Measurements from ENCODE around the gene UBE2S. TPM values are rescaled to one million over a fixed set of nuclear protein-coding genes. Genes with fewer than 3 reads are reported as not detected.
"Not testable (repeated sequence)": the region's sequence is repeated elsewhere in the genome, so short reads cannot be mapped to it uniquely, and the experiment has no call there.

Gene UBE2S
- total RNA-seq, 4 donors from 2014 or later: 3.2 to 141 (median 21.5) TPM

DNA sequence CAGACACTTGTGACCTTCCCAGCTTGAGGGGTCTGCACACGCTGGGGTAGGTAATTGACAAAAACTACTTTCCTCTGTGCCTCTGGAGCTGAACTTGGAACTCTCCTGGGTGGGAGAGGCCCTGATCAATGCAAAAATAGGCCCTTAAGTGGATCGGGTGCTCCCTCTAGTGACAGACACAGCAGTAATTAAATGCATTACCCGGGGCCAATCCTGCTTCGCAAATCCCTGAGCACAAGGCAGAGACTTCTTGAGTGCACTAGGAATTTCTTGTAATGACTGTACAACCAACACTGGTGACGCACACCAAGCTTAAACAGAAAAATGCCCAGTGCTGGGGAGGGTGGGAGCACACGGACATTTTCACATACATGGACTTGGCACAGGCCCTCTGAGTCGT is 10.6 kb upstream of the UBE2S start:
- Histone ChIP-seq H3K27ac (no peak overlapping the region), H3K4me1 (no peaks in the 10 kb centered on the region), H3K4me3 (no peak overlapping the region), H3K27me3 (no peaks in the 10 kb centered on the region), H3K9me3 (no peaks in the 10 kb centered on the region), H3K36me3 (no peaks in the 10 kb centered on the region)
- TF ChIP-seq, protein P1, sequence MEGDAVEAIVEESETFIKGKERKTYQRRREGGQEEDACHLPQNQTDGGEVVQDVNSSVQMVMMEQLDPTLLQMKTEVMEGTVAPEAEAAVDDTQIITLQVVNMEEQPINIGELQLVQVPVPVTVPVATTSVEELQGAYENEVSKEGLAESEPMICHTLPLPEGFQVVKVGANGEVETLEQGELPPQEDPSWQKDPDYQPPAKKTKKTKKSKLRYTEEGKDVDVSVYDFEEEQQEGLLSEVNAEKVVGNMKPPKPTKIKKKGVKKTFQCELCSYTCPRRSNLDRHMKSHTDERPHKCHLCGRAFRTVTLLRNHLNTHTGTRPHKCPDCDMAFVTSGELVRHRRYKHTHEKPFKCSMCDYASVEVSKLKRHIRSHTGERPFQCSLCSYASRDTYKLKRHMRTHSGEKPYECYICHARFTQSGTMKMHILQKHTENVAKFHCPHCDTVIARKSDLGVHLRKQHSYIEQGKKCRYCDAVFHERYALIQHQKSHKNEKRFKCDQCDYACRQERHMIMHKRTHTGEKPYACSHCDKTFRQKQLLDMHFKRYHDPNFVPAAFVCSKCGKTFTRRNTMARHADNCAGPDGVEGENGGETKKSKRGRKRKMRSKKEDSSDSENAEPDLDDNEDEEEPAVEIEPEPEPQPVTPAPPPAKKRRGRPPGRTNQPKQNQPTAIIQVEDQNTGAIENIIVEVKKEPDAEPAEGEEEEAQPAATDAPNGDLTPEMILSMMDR (IDR thresholded peaks at IDR 0.05): peak; percentile 37 to 60 (median 48)
- TF ChIP-seq POLR2A (IDR thresholded peaks at IDR 0.05): no peak
- peak in 1 of 2 donors; percentile 33 for DNase-seq
- intact Hi-C loops (cut with DNase I; ENCODE audit: low total_unique reads): no loop called here

DNA sequence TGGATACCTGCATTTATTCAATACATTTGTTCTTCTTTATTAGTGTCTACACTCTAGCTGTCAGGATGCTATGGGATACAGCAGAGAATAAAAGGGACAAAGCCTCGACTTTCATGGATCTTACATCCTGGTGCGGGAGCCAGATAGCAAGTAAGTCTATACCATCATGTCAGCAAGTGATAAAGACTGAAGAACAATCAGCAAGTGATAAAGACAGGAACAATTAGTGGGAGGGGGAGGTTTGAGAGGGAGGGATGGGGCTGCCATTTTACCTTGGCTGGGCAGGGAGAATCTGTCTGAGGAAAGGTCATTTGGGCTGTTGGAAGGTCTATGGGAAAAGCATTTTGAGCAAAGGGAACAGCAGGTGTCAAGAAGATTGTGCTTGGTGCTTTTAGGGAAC is 2.6 kb upstream of the UBE2S start:
- Histone ChIP-seq H3K27ac (no peak overlapping the region), H3K4me3 (no peak overlapping the region), H3K9me3 (no peaks in the 10 kb centered on the region), H3K4me1 (peaks cover 0 to 7% of the 10 kb centered on the region in 2 donors), H3K27me3 (no peaks in the 10 kb centered on the region), H3K36me3 (no peaks in the 10 kb centered on the region)
- no peak for DNase-seq
- intact Hi-C loops (cut with DNase I; ENCODE audit: low total_unique reads): no loop called here
- TF ChIP-seq, protein P1 (IDR thresholded peaks at IDR 0.05): no peak
- TF ChIP-seq POLR2A (IDR thresholded peaks at IDR 0.05): no peak

DNA sequence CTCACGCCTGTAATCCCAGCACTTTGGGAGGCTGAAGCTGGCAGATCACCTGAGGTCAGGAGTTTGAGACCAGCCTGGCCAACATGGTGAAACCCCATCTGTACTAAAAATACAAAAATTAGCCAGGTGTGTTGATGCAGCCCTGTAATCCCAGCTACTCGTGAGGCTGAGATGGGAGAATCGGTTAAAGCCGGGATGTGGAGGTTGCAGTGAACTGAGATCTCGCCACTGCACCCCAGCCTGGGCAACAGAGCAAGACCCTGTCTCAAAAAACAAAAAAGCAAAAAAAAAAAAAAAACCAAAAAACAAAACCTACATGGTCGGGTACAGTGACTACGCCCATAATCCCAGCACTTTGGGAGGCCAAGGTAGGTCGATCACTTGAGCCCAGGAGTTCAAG is 1.6 kb upstream of the UBE2S start:
- intact Hi-C loops (cut with DNase I; ENCODE audit: low total_unique reads); H3K9me3 ChIP-seq; H3K27ac ChIP-seq; H3K36me3 ChIP-seq; H3K4me1 ChIP-seq; H3K27me3 ChIP-seq; DNase-seq; H3K4me3 ChIP-seq: not testable (repeated sequence)

DNA sequence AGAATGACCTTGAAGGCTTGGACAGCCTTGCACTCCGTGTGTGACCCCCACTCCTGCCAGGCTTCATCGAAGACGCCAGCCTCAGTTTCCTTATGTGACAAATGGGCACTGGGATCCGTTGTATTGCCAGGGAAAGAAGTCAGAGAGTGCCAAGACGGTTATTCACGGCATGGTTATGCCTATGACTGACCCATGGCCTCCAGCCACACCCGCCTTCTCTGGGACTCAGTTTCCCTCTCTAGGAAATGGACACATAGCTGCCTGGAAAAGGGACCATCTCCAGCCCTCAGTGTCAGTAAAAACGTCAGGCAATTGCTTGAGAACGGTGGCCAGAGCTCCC is 915 bp upstream of the UBE2S start:
- no peak for TF ChIP-seq POLR2A (IDR thresholded peaks at IDR 0.05)
- TF ChIP-seq, protein P1 (IDR thresholded peaks at IDR 0.05): no peak
- no peaks in the 10 kb centered on the region for H3K36me3 ChIP-seq
- DNase-seq: no peak
- peaks cover 0 to 7% of the 10 kb centered on the region in 2 donors for H3K4me1 ChIP-seq
- H3K27me3 ChIP-seq: no peaks in the 10 kb centered on the region
- no peaks in the 10 kb centered on the region for H3K9me3 ChIP-seq
- intact Hi-C loops (cut with DNase I; ENCODE audit: low total_unique reads): no loop called here
- peak overlapping the region; percentile 29 to 90 for H3K4me3 ChIP-seq
- peak overlapping the region; percentile 95 to 98 for H3K27ac ChIP-seq

DNA sequence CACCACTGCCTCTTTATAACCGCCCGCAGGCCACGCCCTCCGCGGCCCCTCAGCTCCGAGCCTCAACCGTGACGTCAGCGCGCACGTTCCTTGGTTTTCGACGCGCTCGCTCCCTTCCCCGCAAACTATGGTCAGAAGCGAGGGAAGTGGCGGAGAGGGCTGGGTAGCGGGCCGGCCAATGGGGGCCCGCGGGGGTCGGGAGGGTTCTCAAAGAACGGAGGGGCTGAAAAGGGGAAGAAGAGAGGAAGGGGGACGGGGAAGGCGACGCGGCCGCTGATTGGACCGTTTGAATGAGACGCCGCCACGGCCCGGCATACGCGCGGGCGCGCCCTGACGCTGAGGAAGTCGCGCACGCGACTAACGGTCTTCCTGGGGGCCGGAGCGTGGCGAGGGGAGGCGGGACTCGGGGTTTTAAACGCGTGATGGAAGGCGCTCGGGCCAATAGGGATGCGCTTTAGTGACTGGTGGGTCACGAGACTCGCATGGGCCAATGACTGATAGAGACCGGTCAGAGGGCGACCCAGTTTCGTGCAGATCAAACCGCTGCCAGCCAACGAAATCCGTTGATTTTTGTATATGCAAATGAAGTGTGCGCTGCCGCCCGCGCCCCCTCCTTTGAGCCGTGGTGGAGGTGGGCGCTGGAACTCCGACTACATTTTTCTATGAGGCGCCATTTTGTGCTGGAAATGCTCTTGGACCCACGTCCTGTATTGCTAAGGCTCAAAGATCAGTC is 378 bp upstream of the UBE2S start:
- DNase-seq: peak; percentile 98
- peak overlapping the region; percentile 90 to 93 for H3K4me3 ChIP-seq
- peak overlapping the region; percentile 95 to 98 for H3K27ac ChIP-seq
- TF ChIP-seq, protein P1 (IDR thresholded peaks at IDR 0.05): peak in 1 of 4 experiments; percentile 6
- TF ChIP-seq POLR2A (IDR thresholded peaks at IDR 0.05): no peak
- H3K9me3 ChIP-seq: no peaks in the 10 kb centered on the region
- intact Hi-C loops (cut with DNase I; ENCODE audit: low total_unique reads): no loop called here
- H3K4me1 ChIP-seq: peaks cover 0 to 7% of the 10 kb centered on the region in 2 donors
- H3K27me3 ChIP-seq: no peaks in the 10 kb centered on the region
- no peaks in the 10 kb centered on the region for H3K36me3 ChIP-seq
